ENCODE measurements around the gene BHLHE41.

Gene BHLHE41

DNA sequence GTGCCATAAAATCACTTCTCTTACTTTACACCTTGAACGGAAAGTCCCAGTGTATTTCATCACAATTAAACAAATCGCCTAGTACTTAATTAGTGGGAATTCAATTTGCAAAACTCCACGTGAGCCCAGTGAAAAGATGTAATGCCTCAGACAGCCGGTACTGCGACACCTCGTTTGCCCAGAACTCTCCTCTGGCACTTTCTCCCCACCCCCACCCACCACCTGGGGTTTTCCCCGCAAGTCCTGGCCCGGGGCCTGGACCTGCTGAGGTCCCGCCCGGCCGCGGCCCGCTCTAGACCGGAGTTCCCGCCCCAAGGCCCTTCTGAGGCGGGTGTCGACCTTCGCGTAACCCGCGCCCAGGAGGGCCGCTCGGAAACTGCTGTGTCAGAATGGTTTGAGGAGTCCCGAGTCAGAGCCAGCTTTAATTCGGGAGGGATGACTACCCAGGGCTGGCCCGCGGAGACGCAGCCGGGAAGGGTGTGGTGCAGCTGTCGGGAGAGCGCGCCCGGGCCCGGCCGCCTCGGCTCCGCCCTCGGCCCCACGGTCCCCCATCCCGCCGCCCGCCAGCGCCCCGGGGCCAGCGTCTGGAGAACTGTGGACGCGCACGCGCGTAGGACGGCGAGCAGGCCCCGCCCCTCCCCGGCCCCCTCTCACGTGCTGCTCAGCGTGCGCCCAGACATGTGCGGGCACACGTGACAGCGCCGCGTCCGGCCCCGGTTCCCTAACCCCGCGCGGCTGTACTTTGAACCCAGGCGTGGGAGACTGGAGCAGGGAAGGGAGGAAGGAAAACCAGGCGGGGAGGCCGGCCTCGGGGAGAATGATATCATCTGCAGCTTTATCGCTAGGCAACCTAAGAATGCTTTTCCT lies 10.8 kb downstream of the BHLHE41 start:
- DNase-seq (ENCODE audit: low spot score): peak; percentile 84

DNA sequence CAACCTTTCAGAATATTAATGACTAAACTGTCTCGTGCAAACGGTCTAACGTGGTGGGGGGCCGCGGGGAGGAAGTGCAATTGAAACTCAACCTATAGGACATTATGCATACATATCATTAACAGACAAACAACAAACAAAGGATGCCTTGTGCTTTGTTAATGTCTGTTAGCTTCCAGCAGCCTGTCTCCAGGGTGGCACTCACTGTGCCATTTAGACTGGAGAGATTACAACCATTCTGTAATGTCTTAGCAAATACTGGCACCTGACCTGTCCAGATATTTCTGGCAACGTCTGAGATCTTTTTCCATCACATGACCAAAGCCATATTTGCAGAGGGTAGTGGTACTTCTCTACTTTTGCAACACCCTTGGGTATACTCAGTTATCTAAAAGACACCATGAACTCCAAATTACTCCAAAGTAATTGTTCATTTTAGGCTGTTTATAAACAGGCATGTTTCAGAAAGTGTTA lies 11.6 kb downstream of the BHLHE41 start:
- peak; percentile 85 for DNase-seq (ENCODE audit: low spot score)

DNA sequence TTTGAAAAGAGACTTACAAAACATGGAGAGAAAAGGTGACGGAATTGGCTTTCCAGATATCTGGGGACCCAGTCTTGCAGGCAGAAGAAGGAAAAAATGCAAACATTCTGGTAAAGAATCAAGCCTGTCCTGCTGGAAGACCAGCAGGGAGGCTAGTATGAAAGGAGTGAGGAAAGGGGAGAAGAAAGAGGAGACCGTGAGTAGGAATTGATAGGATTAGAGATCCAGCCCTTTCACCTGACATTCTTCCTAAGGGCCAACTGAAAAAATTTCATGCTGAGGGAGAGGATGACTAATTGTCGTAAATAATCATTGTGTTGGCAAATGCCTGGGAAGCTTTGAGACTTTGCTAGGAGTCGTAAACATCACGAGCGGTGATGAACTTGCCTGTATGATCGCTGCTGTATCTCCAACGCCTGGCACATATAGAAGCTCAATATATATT lies 12.1 kb downstream of the BHLHE41 start:
- no peak for DNase-seq (ENCODE audit: low spot score)

DNA sequence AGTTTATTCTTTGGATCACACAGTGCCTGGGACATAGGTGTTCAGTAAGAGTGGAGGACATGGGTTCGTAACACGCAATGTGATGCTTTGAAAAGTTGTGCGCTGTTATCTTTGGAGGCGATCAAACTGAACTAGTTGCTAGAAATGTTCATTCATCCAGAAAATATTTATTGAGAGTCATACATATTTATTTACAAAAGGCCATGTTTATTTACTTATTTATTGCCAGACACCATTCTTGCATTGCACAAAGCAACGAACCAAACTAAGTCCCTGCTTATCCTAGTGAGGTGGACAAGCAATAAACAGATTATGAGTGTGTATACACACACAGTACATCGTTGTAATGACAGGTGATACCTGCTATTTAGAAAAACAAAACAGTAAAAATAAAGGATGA lies 12.6 kb downstream of the BHLHE41 start:
- no peak for DNase-seq (ENCODE audit: low spot score)

DNA sequence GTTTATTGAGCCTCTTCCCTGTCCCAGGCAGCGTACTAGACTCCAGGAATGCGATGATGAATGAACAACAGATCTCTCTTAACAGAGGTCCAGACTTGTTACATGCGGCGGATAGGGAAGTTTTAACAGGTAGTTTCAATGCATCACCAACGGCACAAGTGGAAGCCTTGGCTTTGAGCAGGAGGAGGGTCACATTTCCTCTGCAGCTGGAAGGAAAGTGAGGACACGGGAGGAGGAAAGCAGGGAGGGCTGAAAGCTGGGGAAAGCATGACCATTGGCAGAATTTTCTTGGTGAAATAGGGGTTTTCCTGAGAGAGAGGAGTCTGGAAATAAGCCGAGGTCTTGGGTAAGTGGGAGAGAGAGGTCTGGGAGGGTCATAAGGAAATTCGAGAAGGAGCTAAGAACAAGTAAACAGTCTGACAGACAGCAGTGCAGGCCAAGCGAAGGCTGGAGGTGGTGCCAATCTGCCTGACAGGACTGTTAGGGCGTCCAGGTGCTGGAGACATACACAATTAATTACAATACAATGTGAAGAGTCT lies 15.4 kb downstream of the BHLHE41 start:
- no peak for DNase-seq (ENCODE audit: low spot score)

DNA sequence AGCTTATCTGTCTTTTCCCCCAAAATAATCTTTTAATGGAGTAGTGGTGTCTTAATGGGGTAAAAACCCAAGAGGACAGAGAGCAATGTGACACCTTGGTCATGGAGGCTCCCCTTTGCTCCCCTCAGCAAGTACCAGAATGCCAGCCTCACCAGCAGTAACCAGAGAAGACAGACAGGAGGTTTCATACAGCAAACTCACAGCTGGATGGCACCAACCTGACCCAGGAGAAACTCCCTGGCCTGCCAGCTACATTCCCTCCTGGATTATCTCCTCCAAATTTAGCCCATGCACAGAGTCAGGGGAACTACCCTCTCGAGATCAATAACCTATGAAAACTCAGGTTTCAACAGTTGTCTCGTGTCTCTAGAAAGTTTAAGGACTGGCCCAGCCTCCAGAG lies 15.9 kb downstream of the BHLHE41 start:
- no peak for DNase-seq (ENCODE audit: low spot score)

DNA sequence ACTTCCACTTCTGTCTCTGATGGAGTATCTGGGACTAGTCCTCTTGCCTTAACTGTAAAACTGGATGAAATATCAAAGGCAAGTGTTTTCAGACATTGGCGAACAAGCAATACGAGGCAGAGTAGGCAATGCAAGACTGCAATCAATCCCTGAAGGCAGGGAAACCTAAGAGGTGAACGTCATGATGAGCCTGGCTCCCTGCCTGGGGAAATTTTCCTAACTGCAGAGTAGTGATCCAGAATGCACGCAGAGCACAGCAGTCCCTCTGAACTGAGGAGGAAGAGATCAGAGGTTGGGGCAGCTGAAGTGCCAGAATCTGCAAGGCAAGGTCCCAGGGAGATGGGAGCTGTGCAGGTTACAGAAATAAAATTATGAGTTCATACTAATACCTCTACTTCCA lies 18.5 kb downstream of the BHLHE41 start:
- DNase-seq (ENCODE audit: low spot score): no peak

DNA sequence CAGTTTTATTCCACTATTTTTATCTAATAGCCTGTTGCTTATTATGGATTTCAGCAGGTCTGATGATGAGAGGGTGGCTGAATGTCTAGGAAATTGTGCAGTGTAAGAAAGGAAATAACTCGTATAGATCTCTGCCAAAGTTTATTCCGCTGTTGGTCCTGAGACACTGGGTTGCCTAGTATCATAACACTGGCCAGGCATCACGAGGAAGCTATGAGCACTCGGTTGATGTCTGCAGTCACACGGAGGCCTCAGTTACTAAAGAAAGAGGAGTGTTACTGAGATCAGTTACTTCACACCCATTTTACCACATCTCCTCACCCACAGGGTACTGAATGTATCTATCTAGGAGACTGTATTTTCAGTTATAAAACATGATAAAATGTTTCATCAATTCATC lies 21.9 kb downstream of the BHLHE41 start:
- no peak for DNase-seq (ENCODE audit: low spot score)

DNA sequence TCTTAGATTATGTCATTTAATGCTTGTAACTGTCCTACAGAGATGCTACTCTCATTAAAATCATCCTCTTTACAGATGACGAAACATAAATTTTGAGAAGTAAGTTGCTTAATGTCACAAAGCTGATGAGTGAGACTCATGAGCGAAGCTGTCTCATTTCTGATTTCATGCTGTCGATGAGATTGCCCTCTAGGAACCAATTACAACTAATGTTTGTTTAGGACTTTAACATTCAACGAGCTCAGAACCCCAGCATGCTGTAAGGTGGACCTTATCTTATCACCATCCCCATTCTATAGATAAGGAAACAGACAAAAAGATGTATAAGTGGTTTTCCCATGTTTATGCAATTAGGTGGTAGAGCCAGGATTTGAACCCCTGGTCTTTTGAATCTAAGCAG lies 23.1 kb downstream of the BHLHE41 start:
- no peak for DNase-seq (ENCODE audit: low spot score)

DNA sequence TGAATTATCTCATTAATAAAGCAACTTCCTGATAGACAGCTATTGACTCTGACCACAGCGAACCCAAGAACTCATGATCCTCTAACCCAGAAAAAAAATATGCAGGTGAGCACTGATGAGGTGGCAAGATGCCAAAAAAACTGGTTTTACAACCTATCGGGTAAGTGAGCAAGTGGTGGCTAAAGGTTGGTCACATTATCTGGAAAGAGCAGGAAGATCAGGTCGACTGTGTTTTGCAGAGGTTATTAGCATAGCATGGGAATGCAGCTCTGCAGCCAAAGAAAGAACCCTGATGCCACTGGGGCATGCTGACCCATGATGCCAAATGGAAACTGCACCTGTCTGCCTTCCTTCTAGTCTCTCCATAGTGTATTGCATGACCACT lies 23.5 kb downstream of the BHLHE41 start:
- DNase-seq (ENCODE audit: low spot score): no peak

DNA sequence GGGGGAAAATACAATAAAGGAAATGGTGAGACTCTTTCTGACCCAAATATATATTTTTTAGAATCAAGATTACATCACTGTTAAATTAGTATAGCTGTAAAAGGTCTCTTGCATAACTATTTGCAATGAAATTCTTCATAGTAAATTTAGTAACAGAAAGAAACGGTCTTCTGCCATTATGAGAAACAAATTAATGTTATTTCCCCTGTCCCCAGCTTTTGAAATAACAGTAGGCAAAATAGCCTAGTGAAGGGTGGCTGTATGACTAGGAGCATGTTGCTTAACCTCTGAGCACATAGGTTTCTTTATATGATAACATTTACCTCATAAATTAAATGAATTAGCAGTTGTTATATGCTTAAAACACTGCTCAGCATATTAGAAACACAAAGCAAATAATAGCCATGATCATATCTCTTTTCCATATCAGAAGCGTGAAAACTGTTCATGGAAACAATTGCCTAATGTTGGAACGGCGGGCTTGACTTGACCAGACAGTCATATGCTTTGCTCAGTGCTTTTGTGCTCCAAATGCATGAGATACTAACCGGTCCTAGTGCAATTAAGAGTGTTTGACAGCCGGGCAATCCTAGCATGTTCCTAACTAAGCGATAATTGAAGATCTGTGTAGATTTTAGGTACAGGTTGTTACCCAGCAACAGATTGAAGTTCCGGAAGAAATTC lies 24.0 kb downstream of the BHLHE41 start:
- no peak for DNase-seq (ENCODE audit: low spot score)

DNA sequence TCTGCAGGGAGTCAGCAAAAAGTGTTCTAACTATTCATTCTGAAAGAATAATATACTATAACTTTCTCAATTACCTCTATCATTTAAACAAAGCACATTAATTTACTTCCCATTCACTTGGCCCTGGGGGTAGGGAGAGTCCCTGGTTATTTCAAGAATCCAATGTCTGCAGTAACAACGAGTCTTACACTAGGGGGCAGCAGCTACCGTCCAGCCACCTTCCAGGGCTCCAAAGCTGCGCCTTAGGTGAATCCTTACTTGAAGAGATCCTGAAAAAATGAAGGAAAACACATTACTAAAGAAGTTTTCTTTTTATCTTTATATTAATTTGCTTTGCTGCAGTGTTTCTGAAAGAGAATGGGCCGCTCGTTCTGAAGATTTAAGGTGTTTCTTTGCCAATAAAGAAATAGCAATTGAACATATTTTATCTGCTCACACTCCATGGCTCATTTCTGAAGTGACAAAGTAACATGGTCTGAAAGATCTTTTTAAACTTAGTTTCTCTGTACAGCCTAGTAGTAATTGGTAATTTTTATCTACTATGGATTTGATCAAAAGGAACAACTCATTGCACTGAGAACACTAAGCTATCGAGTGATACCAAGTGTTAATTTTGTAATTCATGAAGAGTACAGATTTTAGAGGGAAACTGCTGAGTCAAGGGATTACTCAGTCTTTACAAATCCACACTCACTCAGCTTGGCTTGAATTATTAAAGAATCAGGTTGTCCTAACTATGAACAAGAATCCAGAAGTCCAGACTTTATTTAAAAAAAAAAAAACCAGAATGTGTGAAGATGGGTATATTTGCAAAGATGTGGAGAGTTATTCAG lies 27.6 kb downstream of the BHLHE41 start:
- DNase-seq (ENCODE audit: low spot score): peak; percentile 91

DNA sequence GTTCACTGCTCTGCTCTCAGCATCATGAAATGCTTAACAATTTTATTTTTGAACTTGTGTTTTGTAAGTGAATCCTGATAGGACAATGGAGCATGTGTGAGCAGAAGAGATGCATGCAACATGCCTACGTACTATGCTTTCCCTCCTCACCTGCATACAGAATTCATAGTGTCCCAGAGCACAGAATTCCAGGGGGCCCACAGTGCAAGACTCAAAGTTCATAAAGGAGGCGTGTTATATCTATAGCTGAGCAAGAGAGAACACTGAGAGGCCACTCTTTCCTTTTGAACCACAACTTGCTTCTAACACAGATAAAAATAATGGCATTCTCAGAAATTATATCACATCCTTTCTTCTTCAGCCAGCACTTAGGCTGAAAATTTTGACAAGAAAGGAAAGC lies 28.8 kb downstream of the BHLHE41 start:
- no peak for DNase-seq (ENCODE audit: low spot score)

DNA sequence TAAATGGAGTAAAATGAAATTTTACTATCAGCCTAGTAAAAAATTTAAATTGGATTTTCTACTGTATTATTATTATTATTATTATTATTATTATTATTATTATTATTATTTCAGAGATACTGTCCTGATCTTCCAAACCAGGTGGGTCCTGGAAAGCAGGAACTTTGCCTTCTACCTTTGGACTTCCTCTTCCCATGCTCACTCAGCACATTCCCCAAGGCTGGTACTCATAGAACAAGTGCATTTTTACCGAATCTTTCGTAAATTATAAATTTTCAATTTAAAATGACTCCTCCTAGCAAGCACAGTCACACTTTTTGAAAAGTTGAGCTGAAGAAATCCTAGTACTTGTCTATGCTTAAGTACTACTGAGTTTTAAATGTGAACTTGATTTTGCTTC lies 29.7 kb downstream of the BHLHE41 start:
- DNase-seq (ENCODE audit: low spot score): no peak

DNA sequence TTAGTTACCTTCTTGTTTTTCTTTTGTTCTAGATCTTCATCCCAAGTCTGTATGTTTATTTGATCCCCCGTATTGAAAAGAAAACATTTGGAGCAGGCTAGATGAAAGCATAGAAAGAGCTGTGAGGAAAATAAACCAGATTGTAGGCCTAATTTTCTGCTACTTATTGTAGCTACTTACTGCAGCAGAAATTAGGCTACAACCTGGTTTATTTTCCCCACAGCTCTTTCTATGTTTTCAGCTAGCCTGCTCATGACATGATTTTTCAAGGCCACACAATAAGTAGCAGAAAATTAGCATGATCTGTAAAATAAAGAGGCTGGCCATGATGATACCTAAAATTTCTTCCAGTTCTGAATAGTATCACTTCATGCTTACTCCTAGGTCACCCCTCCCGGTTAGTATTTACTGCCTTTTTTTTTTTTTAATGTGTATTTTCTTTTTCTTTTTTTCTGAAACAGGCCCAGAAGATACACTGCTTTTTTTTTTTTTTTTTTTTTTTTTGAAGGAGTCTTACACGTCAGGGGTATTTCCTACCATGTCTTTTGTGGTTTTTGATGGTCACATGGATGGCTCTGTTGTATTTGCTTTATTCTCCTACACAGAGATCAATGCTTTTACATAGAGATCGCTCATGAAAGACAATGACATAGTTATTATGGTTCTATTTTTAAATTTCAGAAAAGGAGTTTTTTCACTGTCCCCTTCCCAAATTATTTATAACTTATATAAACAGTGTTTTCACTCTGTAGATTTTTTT lies 32.3 kb downstream of the BHLHE41 start:
- DNase-seq (ENCODE audit: low spot score): no peak

DNA sequence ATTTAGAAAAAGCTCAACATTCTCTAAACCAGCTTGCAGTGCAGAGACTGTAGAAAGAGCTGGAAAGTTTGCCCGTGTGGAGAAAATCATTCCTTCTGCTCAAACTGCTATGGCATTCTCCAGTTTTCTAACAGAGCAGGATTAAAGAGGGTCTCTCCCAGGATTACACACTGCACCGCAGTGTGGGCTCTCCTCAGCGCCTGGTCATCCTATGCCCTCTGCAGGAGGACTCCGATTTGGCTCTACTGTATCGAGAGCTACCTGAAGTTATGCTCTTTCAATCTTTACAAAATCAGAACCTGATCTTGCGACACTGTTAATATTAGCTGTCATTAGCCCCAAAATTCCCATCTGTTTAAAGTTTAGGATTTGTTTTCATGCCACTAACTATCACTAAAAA lies 33.0 kb downstream of the BHLHE41 start:
- peak; percentile 50 for DNase-seq (ENCODE audit: low spot score)

DNA sequence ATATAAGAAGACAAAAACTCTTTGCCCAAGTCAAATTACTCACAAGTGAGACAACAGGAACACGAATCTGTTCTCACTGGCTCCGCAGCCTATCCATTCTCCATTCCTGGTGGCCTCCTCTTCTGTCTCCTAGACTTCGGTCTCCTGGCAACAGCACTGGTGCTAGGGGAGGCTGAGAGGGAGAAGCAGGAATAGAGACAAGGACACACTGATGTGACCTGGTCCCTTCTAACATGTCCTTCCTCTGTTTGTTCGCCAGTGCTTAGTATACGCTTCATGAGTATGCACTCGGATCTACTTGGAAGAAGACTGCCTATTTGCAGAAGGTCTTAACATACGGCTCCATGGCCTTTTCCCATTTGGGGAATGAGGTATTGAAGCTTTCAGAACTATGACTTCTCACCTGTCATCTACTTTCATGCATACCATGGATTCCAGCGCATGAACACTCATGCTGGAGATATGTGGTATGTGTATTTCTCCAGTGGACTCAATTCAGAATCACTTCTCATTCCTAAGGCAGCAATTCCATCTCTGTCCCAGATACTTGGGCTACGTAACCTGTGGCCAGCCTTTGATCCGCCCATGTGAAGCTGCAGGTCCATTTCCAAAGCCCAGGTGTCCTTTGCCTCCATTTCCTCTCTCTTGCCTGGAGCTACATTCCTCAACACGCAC lies 33.9 kb downstream of the BHLHE41 start:
- DNase-seq (ENCODE audit: low spot score): no peak

DNA sequence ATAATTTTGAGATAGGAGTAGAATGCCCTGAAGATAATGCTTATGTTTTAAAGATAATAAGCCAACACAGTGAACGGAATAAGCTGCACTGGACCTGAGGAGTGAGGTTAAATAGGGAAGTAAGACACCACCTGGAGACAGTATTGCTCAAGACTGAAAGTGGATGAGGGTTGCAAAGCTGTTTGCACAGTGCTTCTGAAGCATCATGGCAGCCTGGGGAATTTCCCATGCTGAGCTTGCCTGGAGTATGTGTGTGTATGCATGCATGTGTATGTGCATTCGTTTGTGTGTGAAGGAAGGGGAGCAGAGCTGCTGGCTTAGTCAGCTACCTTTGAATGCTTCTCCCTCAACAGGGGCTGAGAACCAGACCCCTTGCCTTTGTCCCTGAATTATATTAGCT lies 35.8 kb downstream of the BHLHE41 start:
- DNase-seq (ENCODE audit: low spot score): no peak

DNA sequence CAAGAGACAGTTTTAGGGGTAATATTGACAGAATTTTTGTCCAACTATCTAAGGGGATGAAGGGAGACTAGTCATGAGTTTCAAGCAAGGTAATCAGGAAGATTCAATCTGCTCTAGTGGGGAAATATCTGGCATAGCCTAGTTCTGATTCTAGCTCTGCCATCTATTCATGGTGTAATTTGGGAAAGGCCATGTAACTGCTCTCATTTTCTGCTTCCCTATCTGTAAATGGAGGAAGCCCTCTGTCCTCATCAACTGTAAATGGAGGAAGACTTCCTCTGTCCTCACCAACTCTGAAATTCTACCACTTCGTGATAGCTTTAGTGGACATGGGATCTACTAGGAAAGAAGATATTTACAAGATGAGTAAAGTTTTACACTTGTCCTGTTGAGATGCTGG lies 37.9 kb downstream of the BHLHE41 start:
- no peak for DNase-seq (ENCODE audit: low spot score)

DNA sequence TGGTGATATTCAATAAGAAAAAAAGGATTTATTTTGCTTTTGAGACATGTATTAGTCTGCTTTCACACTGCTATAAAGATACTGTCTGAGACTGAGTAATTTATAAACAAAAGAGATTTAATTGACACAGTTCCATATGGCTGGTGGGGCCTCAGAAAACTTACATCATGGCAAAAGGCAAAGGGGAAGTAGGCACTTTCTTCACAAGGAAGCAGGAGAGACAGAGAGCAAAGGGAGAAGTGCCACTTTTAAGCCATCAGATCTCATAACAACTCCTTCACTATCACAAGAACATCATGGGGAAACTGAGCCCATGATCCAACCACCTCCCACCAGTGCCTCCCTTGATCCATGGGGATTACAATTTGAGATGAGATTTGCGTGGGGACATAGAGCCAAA lies 43.9 kb downstream of the BHLHE41 start:
- DNase-seq (ENCODE audit: low spot score): peak; percentile 38
